Endothelial cell of umbilical vein (primary cell): ENCODE data around the gene TUBG1. TPM values are rescaled to one million over a fixed set of nuclear protein-coding genes. Genes with fewer than 3 reads are reported as not detected.

Source experiments
- BruUV-seq: library from RNA; stranded (reverse); fragments of 400-500 nt; replicated peaks from 2 replicates; lab custom pipeline; 2021; lab: Mats Ljungman, UMichigan
- CTCF ChIA-PET: fragments of 300-600, 350-600 bp; sonication (Branson Sonifier 250); formaldehyde crosslinking; loops from one replicate; lab custom pipeline; 2021; ENCODE audit warnings: antibody characterized with exemption, inconsistent platforms; lab: Charles Lee
- POLR2A ChIA-PET: fragments of 300-600, 350-600 bp; sonication (Branson Sonifier 250); formaldehyde crosslinking; loops from one replicate; lab custom pipeline; 2021; ENCODE audit warnings: antibody characterized with exemption, inconsistent platforms; lab: Charles Lee
- DNase-seq: peaks from one replicate; pipeline ENCODE4 v3.0.0-alpha.2; 2011; ENCODE audit warnings: low read depth, low spot score
- FAIRE-seq: peaks from 2 replicates; lab custom pipeline; 2011; peaks lifted over from hg19 to GRCh38; lab: Jason Lieb, UNC
- H2AFZ ChIP-seq: 2 replicates; pipeline ENCODE4 v1.6.0; 2012; ENCODE audit warnings: low read depth, low read length, control low read depth, inconsistent platforms
- H3K27ac ChIP-seq: 2 replicates; pipeline ENCODE4 v1.5.1; 2011; ENCODE audit warnings: low read depth, mild to moderate bottlenecking, control low read depth, low read length, moderate library complexity; ENCODE audit not compliant: insufficient read depth
- H3K27me3 ChIP-seq, 2 experiments: 2 replicates each; pipeline versions ENCODE4 v1.6.0 to v1.6.1; 2011; ENCODE audit warnings: low read length in 2 of 2, mixed read lengths in 1 of 2; ENCODE audit not compliant: control insufficient read depth in 2 of 2, insufficient read depth in 2 of 2
- H3K36me3 ChIP-seq, 2 experiments: 2 replicates in 1 of 2; 3 replicates in 1 of 2; pipeline ENCODE4 v1.5.1; 2011; ENCODE audit warnings: low read length in 2 of 2, mild to moderate bottlenecking in 1 of 2, moderate library complexity in 1 of 2; ENCODE audit not compliant: control insufficient read depth in 2 of 2, insufficient read depth in 2 of 2; ENCODE audit errors: extremely low read depth in 1 of 2
- H3K4me1 ChIP-seq: 3 replicates; pipeline ENCODE4 v1.5.1; 2011; ENCODE audit warnings: mild to moderate bottlenecking, low read length; ENCODE audit not compliant: control insufficient read depth, insufficient read depth; ENCODE audit errors: extremely low read depth
- H3K4me2 ChIP-seq: 2 replicates; pipeline ENCODE4 v1.6.1; 2011; ENCODE audit warnings: low read length, control low read depth, mixed read lengths; ENCODE audit not compliant: insufficient read depth
- H3K4me3 ChIP-seq, 3 experiments: fragments of 200-600 bp in 1 of 3; sonication (generic), shearing (Covaris generic) in 1 of 3; replicated peaks in 1 of 3; 2 replicates each; pipeline ENCODE4 v1.5.1; 2011 to 2016; ENCODE audit warnings: control low read depth in 3 of 3, low read length in 3 of 3, mild to moderate bottlenecking in 2 of 3, inconsistent platforms in 1 of 3, low read depth in 1 of 3, moderate library complexity in 1 of 3; ENCODE audit not compliant: insufficient read depth in 1 of 3
- H3K79me2 ChIP-seq: 2 replicates; pipeline ENCODE4 v1.6.0; 2012; ENCODE audit warnings: low read length, inconsistent platforms; ENCODE audit not compliant: control insufficient read depth, insufficient read depth
- H3K9ac ChIP-seq: replicated peaks from 2 replicates; pipeline ENCODE3; 2011; ENCODE audit warnings: low read length, control low read depth; ENCODE audit not compliant: insufficient read depth; ENCODE audit errors: extremely low read depth
- H3K9me1 ChIP-seq: replicated peaks from 3 replicates; pipeline ENCODE4 v1.6.0; 2011; ENCODE audit warnings: mild to moderate bottlenecking, low read length; ENCODE audit not compliant: control insufficient read depth, insufficient read depth; ENCODE audit errors: extremely low read depth
- H3K9me3 ChIP-seq: replicated peaks from 2 replicates; pipeline ENCODE4 v1.5.1; 2012; ENCODE audit warnings: low read length, inconsistent platforms; ENCODE audit not compliant: control insufficient read depth, insufficient read depth
- H4K20me1 ChIP-seq: replicated peaks from 2 replicates; pipeline ENCODE3; 2011; ENCODE audit warnings: mild to moderate bottlenecking, low read length; ENCODE audit not compliant: control insufficient read depth, insufficient read depth; ENCODE audit errors: extremely low read depth
- CTCF ChIP-seq, 2 donors: IDR thresholded peaks; 1 replicate in 1 of 2; 2 replicates in 1 of 2; pipeline ENCODE4 v1.5.1; 2011; ENCODE audit warnings: low read length in 2 of 2, mild to moderate bottlenecking in 2 of 2, moderate library complexity in 2 of 2, control low read depth in 1 of 2, inconsistent platforms in 1 of 2, low read depth in 1 of 2; ENCODE audit not compliant: insufficient read depth in 1 of 2; ENCODE audit errors: extremely low read depth in 1 of 2
- EZH2 ChIP-seq: IDR thresholded peaks from 2 replicates; pipeline ENCODE4 v1.6.1; 2012; ENCODE audit warnings: borderline replicate concordance, low read depth, mild to moderate bottlenecking, moderate library complexity, low read length, inconsistent platforms; ENCODE audit not compliant: severe bottlenecking
- FOS ChIP-seq: IDR thresholded peaks from 2 replicates; pipeline ENCODE4 v1.6.1; 2011; ENCODE audit warnings: mild to moderate bottlenecking, low read length, moderate library complexity, borderline replicate concordance; ENCODE audit not compliant: insufficient read depth
- GATA2 ChIP-seq: IDR thresholded peaks from 2 replicates; pipeline ENCODE4 v1.7.0; 2011; ENCODE audit warnings: low read depth, mild to moderate bottlenecking, moderate library complexity, mixed read lengths, low read length; ENCODE audit not compliant: insufficient read length, insufficient read depth
- JUN ChIP-seq: IDR thresholded peaks from 2 replicates; pipeline ENCODE4 v1.6.1; 2011; ENCODE audit warnings: borderline replicate concordance, low read depth; ENCODE audit not compliant: insufficient read length, insufficient read depth
- MAX ChIP-seq: IDR thresholded peaks from 2 replicates; pipeline ENCODE4 v1.6.1; 2011; ENCODE audit not compliant: insufficient read depth, insufficient read length
- MYC ChIP-seq: IDR thresholded peaks from one replicate; pipeline ENCODE4 v1.6.1; 2011; ENCODE audit warnings: mild to moderate bottlenecking, low read depth, low read length
- POLR2A ChIP-seq: IDR thresholded peaks from 2 replicates; pipeline ENCODE4 v1.6.1; 2012; ENCODE audit warnings: low read depth, mild to moderate bottlenecking, control low read depth, low read length
- POLR2AphosphoS5 ChIP-seq: IDR thresholded peaks from 2 replicates; pipeline ENCODE4 v1.6.1; 2012; ENCODE audit warnings: low read depth, mild to moderate bottlenecking, control low read depth, low read length, moderate library complexity; ENCODE audit not compliant: insufficient read depth
- dilution Hi-C: fragments of 300-500 bp; cut with MboI; formaldehyde crosslinking; loops from one replicate; pipeline ENCODE4 v1.15.0; 2019; ENCODE audit warnings: low sequenced_read_pairs; ENCODE audit not compliant: extremely low pct_ligation_motif_present
- intact Hi-C: fragments of 100-400 bp; cut with micrococcal nuclease; formaldehyde crosslinking; loops from one replicate; pipeline ENCODE4 v1.10.0; 2022
- polyA plus RNA-seq, 4 experiments: library from polyadenylated mRNA; depleted of rRNA in 3 of 4; stranded (reverse) in 3 of 4; unstranded in 1 of 4; fragments of >200 nt; gene quantifications; 2 replicates each; pipeline versions ENCODE4 v1.2.1 to v1.2.3, GENCODE V29; 2011 to 2012; ENCODE audit warnings: missing spikeins in 1 of 4
- total RNA-seq: library from RNA; stranded (reverse); gene quantifications from 2 replicates; pipeline ENCODE4 v1.2.3, GENCODE V29; 2021

TUBG1 gene
- total and polyA plus RNA-seq, 2 donors (not counting 3 experiments of a cell fraction or from before 2014, with no cell fraction given): 102 to 132 TPM

GRCh38 chr17:42647778-42648177 is 38.3 kb downstream of the TUBG1 start:
- POLR2A ChIA-PET: no interaction called here
- Histone ChIP-seq H3K79me2 (no peaks in the 10 kb centered on the region), H2AFZ (no peak overlapping the region), H3K27me3 (peaks cover 4 to 6% of the 10 kb centered on the region in 2 experiments), H3K9me1 (no peaks in the 10 kb centered on the region), H4K20me1 (no peaks in the 10 kb centered on the region), H3K4me1 (no peaks in the 10 kb centered on the region), H3K4me2 (no peak overlapping the region), H3K4me3 (no peak overlapping the region), H3K9me3 (no peaks in the 10 kb centered on the region), H3K27ac (no peak overlapping the region), H3K36me3 (no peaks in the 10 kb centered on the region), H3K9ac (no peak overlapping the region)
- no peak for FAIRE-seq
- intact Hi-C loops (no loop called here), dilution Hi-C loops (no loop called here)
- no peak for TF ChIP-seq MYC
- no peak for TF ChIP-seq JUN
- TF ChIP-seq MAX: no peak
- no peak for TF ChIP-seq GATA2
- TF ChIP-seq EZH2: no peak
- no peak for TF ChIP-seq POLR2A
- BruUV-seq: no TSS peak
- CTCF ChIA-PET: interaction anchor here (1.1 to 1.4 kb wide), 3 partner anchors 11 to 116 kb away, joined by 3 read pairs; partner anchors contain the start of gene TUBG2
- no peak for DNase-seq

- Histone ChIP-seq H3K79me2 (no peaks in the 10 kb centered on the region), H3K9ac (no peak overlapping the region), H3K4me2 (no peak overlapping the region), H2AFZ (no peak overlapping the region), H3K9me1 (no peaks in the 10 kb centered on the region), H3K36me3 (no peaks in the 10 kb centered on the region), H3K27ac (no peak overlapping the region), H3K4me3 (no peak overlapping the region), H3K27me3 (peaks cover under 1 to 6% of the 10 kb centered on the region in 2 experiments), H3K4me1 (peaks cover 4% of the 10 kb centered on the region), H3K9me3 (no peaks in the 10 kb centered on the region), H4K20me1 (no peaks in the 10 kb centered on the region)
- POLR2A ChIA-PET: no interaction called here
- intact Hi-C loops (no loop called here), dilution Hi-C loops (no loop called here)
- DNase-seq (no peak), FAIRE-seq (no peak)
- BruUV-seq: no TSS peak
- TF ChIP-seq JUN (no peak), MYC (no peak), POLR2A (no peak), FOS (no peak), EZH2 (no peak), CTCF (IDR thresholded peaks at IDR 0.05; ENCODE audit: extremely low read depth in 1 of 2, insufficient read depth in 1 of 2, low read depth in 1 of 2, low read length in 2 of 2) (no peak), GATA2 (no peak), MAX (no peak), POLR2AphosphoS5 (no peak)
- CTCF ChIA-PET: no interaction called here
These were observed 41.9 kb downstream of the TUBG1 start for GRCh38 chr17:42651392-42651791.
